ENCODE results near the gene MT1F. TPM values are rescaled to one million over a fixed set of nuclear protein-coding genes. Genes with fewer than 3 reads are reported as not detected.

Gene MT1F
- total RNA-seq, 1 experiment from 2014 or later, result 7.3 TPM

GRCh38 chr16:56675685-56676210 is 18.0 kb downstream of the MT1F start:
- ChIA-PET RAD21 (ENCODE audit: low non-redundant PET in 1 of 2, low total read pairs in 2 of 2, uncharacterized antibody in 2 of 2, unreplicated experiment in 2 of 2) (no interaction called here), CTCF (no interaction called here), POLR2A (no interaction called here)
- intact Hi-C loops (cut with micrococcal nuclease), result no loop called here
- ATAC-seq (no peak), DNase-seq (ENCODE audit: low read depth, low spot score) (no peak)
- Histone ChIP-seq H3K27ac (ENCODE audit: low read depth, low read length) (no peak overlapping the region), H3K9ac (ENCODE audit: low read length) (no peak overlapping the region), H3K4me2 (ENCODE audit: low read length) (no peak overlapping the region), H3K4me3 (replicated peaks in 1 of 2; ENCODE audit: low read depth in 1 of 2, low read length in 2 of 2) (no peak overlapping the region), H3K9me2 (ENCODE audit: insufficient read depth) (no peaks in the 10 kb centered on the region), H3K79me2 (ENCODE audit: insufficient read depth, low read length) (no peaks in the 10 kb centered on the region), H3K36me3 (ENCODE audit: control insufficient read depth in 1 of 2, insufficient read depth in 2 of 2, low read length in 2 of 2) (no peaks in the 10 kb centered on the region), H3K9me3 (ENCODE audit: control insufficient read depth in 1 of 2, insufficient read depth in 1 of 2, low read depth in 1 of 2, low read length in 2 of 2) (no peaks in the 10 kb centered on the region), H3K4me1 (ENCODE audit: control insufficient read depth in 1 of 2, insufficient read depth in 2 of 2, low read length in 2 of 2) (peaks cover 0 to 12% of the 10 kb centered on the region in 2 experiments; a peak in 2 of 4 replicates), H4K20me1 (ENCODE audit: insufficient read depth) (no peaks in the 10 kb centered on the region), H3K27me3 (ENCODE audit: insufficient read depth, low read length) (no peaks in the 10 kb centered on the region), H2AFZ (ENCODE audit: low read depth, low read length, poor library complexity, severe bottlenecking) (no peak overlapping the region)
- BruUV-seq (replicated peaks), result no TSS peak
- TF ChIP-seq SP1 (IDR thresholded peaks at IDR 0.05; ENCODE audit: low read depth) (no peak), MAX (IDR thresholded peaks at IDR 0.05) (no peak), POLR2A (IDR thresholded peaks at IDR 0.05; ENCODE audit: borderline replicate concordance, extremely low read depth, insufficient read depth, insufficient read length) (no peak), REST (IDR thresholded peaks at IDR 0.05; ENCODE audit: low read depth) (no peak), CTCF (IDR thresholded peaks at IDR 0.05 in 2 of 3, conservative IDR thresholded peaks at IDR 0.05 in 1 of 3; ENCODE audit: borderline replicate concordance in 1 of 3, insufficient read depth in 1 of 3, low read depth in 2 of 3, low read length in 2 of 3) (no peak)

Measured in HCT116 (cell line).